HG03095 (cell line): Measurements from ENCODE around the gene RCAN1.
"Not testable (repeated sequence)": the region's sequence is repeated elsewhere in the genome, so short reads cannot be mapped to it uniquely, and the experiment has no call there.

Experiments used
- ATAC-seq: cut with Tn5 transposase; IDR thresholded peaks from one replicate; pipeline ENCODE4 v1.9.1; 2021; ENCODE audit warnings: moderate library complexity; ENCODE audit not compliant: unreplicated experiment

RCAN1 gene

GRCh38 chr21:34467333-34467732 lies 147.6 kb downstream of the RCAN1 start:
- not testable (repeated sequence) for ATAC-seq
